HCT116 (cell line): ENCODE data around the gene LIPI. TPM values are rescaled to one million over a fixed set of nuclear protein-coding genes. Genes with fewer than 3 reads are reported as not detected.

ENCODE experiments used
- ATAC-seq: fragments of 200-7000 bp; cut with Tn5 transposase; 2 replicates; pipeline ENCODE4 v1.9.1; 2020; ENCODE audit warnings: mild to moderate bottlenecking, moderate library complexity
- BruUV-seq: library from RNA; stranded (reverse); fragments of 400-500 nt; replicated peaks from 2 replicates; lab custom pipeline; 2021; lab: Mats Ljungman, UMichigan
- CTCF ChIA-PET: fragments of 300-600 bp; sonication (Branson Sonifier 250); formaldehyde crosslinking; loops from one replicate; lab custom pipeline; 2021; ENCODE audit warnings: antibody characterized with exemption; lab: Charles Lee
- POLR2A ChIA-PET: fragments of 300-600, 350-600 bp; sonication (Branson Sonifier 250); formaldehyde crosslinking; loops from one replicate; lab custom pipeline; 2021; ENCODE audit warnings: antibody characterized with exemption; lab: Charles Lee
- RAD21 ChIA-PET, 2 experiments: fragments of 300-600 bp; sonication (Branson Sonifier 250); formaldehyde crosslinking; loops; one replicate each; lab custom pipeline; 2023; ENCODE audit warnings: low total read pairs in 2 of 2; ENCODE audit not compliant: uncharacterized antibody in 2 of 2, unreplicated experiment in 2 of 2, low non-redundant PET in 1 of 2; lab: Charles Lee
- DNase-seq: peaks from one replicate; pipeline ENCODE4 v3.0.0-alpha.2; 2010; ENCODE audit warnings: low read depth, low spot score
- H2AFZ ChIP-seq: fragments of 200-600 bp; shearing (Covaris generic), sonication (generic); 2 replicates; pipeline ENCODE4 v1.6.1; 2017; ENCODE audit warnings: low read depth, mixed run types, mixed read lengths, antibody characterized with exemption, low read length; ENCODE audit not compliant: poor library complexity, severe bottlenecking
- H3K27ac ChIP-seq: 2 replicates; pipeline ENCODE4 v1.5.1; 2012; ENCODE audit warnings: low read depth, low read length
- H3K27me3 ChIP-seq: fragments of 200-600 bp; sonication (generic); 2 replicates; pipeline ENCODE4 v1.6.1; 2016; ENCODE audit warnings: mixed run types, low read length, mixed read lengths; ENCODE audit not compliant: insufficient read depth
- H3K36me3 ChIP-seq, 2 experiments: fragments of 200-500 bp in 1 of 2; fragments of 200-600 bp in 1 of 2; sonication (Bioruptor generic) in 1 of 2; sonication (generic) in 1 of 2; 2 replicates each; pipeline versions ENCODE4 v1.5.1 to v1.6.1; 2014 to 2016; ENCODE audit warnings: low read length in 2 of 2, inconsistent platforms in 1 of 2, mixed read lengths in 1 of 2, mixed run types in 1 of 2; ENCODE audit not compliant: insufficient read depth in 2 of 2, control insufficient read depth in 1 of 2
- H3K4me1 ChIP-seq, 2 experiments: fragments of 200-600 bp in 1 of 2; sonication (generic) in 1 of 2; 2 replicates each; pipeline versions ENCODE4 v1.5.1 to v1.6.1; 2012 to 2017; ENCODE audit warnings: low read length in 2 of 2, inconsistent platforms in 1 of 2, mild to moderate bottlenecking in 1 of 2, mixed read lengths in 1 of 2, mixed run types in 1 of 2, moderate library complexity in 1 of 2; ENCODE audit not compliant: insufficient read depth in 2 of 2, control insufficient read depth in 1 of 2
- H3K4me2 ChIP-seq: fragments of 200-600 bp; sonication (generic); 2 replicates; pipeline ENCODE4 v1.6.1; 2017; ENCODE audit warnings: mixed run types, low read length, mixed read lengths
- H3K4me3 ChIP-seq, 2 experiments: fragments of 200-600 bp in 1 of 2; sonication (generic) in 1 of 2; replicated peaks in 1 of 2; 2 replicates each; pipeline ENCODE4 v1.5.1; 2011 to 2016; ENCODE audit warnings: low read length in 2 of 2, control low read depth in 1 of 2, low read depth in 1 of 2, mild to moderate bottlenecking in 1 of 2, mixed read lengths in 1 of 2, mixed run types in 1 of 2
- H3K79me2 ChIP-seq: fragments of 200-600 bp; sonication (generic); 2 replicates; pipeline ENCODE4 v1.6.1; 2017; ENCODE audit warnings: mild to moderate bottlenecking, mixed run types, low read length, moderate library complexity, mixed read lengths; ENCODE audit not compliant: insufficient read depth
- H3K9ac ChIP-seq: fragments of 200-600 bp; sonication (generic); 2 replicates; pipeline ENCODE4 v1.6.1; 2016; ENCODE audit warnings: low read length, mixed read lengths
- H3K9me2 ChIP-seq: fragments of 200-600 bp; sonication (generic), shearing (Covaris generic); 2 replicates; pipeline ENCODE4 v1.6.1; 2017; ENCODE audit warnings: mixed run types, mild to moderate bottlenecking, moderate library complexity; ENCODE audit not compliant: insufficient read depth
- H3K9me3 ChIP-seq, 2 experiments: fragments of 200-500 bp in 1 of 2; fragments of 200-600 bp in 1 of 2; sonication (Bioruptor generic) in 1 of 2; sonication (generic) in 1 of 2; 2 replicates each; pipeline ENCODE4 v1.6.1; 2014 to 2017; ENCODE audit warnings: low read length in 2 of 2, mixed read lengths in 2 of 2, inconsistent platforms in 1 of 2, low read depth in 1 of 2, mild to moderate bottlenecking in 1 of 2, mixed run types in 1 of 2, moderate library complexity in 1 of 2; ENCODE audit not compliant: control insufficient read depth in 1 of 2, insufficient read depth in 1 of 2
- H4K20me1 ChIP-seq: fragments of 200-600 bp; sonication (generic), shearing (Covaris generic); 2 replicates; pipeline ENCODE4 v1.6.1; 2017; ENCODE audit warnings: mixed run types, mild to moderate bottlenecking, moderate library complexity; ENCODE audit not compliant: insufficient read depth
- ATF3 ChIP-seq: IDR thresholded peaks from 2 replicates; pipeline ENCODE4 v1.6.1; 2012
- CBX3 ChIP-seq: IDR thresholded peaks from 2 replicates; pipeline ENCODE4 v1.6.1; 2012; ENCODE audit warnings: low read depth
- CEBPB ChIP-seq: IDR thresholded peaks from 2 replicates; pipeline ENCODE4 v1.6.1; 2012; ENCODE audit warnings: low read depth
- EGR1 ChIP-seq: IDR thresholded peaks from 2 replicates; pipeline ENCODE4 v1.6.1; 2012; ENCODE audit warnings: low read depth
- ELF1 ChIP-seq: IDR thresholded peaks from 2 replicates; pipeline ENCODE4 v1.6.1; 2012; ENCODE audit warnings: low read depth, borderline replicate concordance
- EZH2 ChIP-seq: fragments of 200-600 bp; sonication (generic); IDR thresholded peaks from 2 replicates; pipeline ENCODE4 v1.6.1; 2017; ENCODE audit warnings: antibody characterized with exemption, mixed run types
- EZH2phosphoT487 ChIP-seq: fragments of 200-600 bp; IDR thresholded peaks from 2 replicates; pipeline ENCODE4 v1.6.1; 2018; ENCODE audit warnings: antibody characterized with exemption, borderline replicate concordance
- FOSL1 ChIP-seq: IDR thresholded peaks from 2 replicates; pipeline ENCODE4 v1.6.1; 2012; ENCODE audit warnings: low read depth
- JUND ChIP-seq: IDR thresholded peaks from 2 replicates; pipeline ENCODE4 v1.6.1; 2012
- MAX ChIP-seq: IDR thresholded peaks from 2 replicates; pipeline ENCODE4 v1.6.1; 2012
- POLR2A ChIP-seq: IDR thresholded peaks from 2 replicates; pipeline ENCODE4 v1.7.0; 2011; ENCODE audit warnings: borderline replicate concordance; ENCODE audit not compliant: insufficient read depth, insufficient read length; ENCODE audit errors: extremely low read depth
- POLR2AphosphoS5 ChIP-seq: IDR thresholded peaks from 2 replicates; pipeline ENCODE4 v1.6.1; 2011; ENCODE audit warnings: mild to moderate bottlenecking, low read depth, low read length, moderate library complexity
- RAD21 ChIP-seq: IDR thresholded peaks from 2 replicates; pipeline ENCODE4 v1.6.1; 2012; ENCODE audit warnings: low read depth, mild to moderate bottlenecking
- REST ChIP-seq: IDR thresholded peaks from 2 replicates; pipeline ENCODE4 v1.6.1; 2012; ENCODE audit warnings: low read depth
- SIN3A ChIP-seq: IDR thresholded peaks from 2 replicates; pipeline ENCODE4 v1.6.1; 2012; ENCODE audit warnings: low read depth
- SP1 ChIP-seq: IDR thresholded peaks from 2 replicates; pipeline ENCODE4 v1.6.1; 2012; ENCODE audit warnings: low read depth
- SRF ChIP-seq: IDR thresholded peaks from 2 replicates; pipeline ENCODE4 v1.6.1; 2012; ENCODE audit warnings: low read depth
- ZBTB33 ChIP-seq: IDR thresholded peaks from 2 replicates; pipeline ENCODE4 v1.6.1; 2011; ENCODE audit warnings: mild to moderate bottlenecking, low read length, moderate library complexity; ENCODE audit not compliant: insufficient replicate concordance; ENCODE audit errors: extremely low read depth
- ZFX ChIP-seq: fragments of 450-650 bp; IDR thresholded peaks from 2 replicates; pipeline ENCODE4 v1.6.1; 2017
- intact Hi-C: fragments of 100-400 bp; cut with micrococcal nuclease; formaldehyde crosslinking; loops from 2 replicates; pipeline ENCODE4 v1.10.0; 2022
- total RNA-seq: library from RNA; stranded (reverse); gene quantifications from one replicate; pipeline ENCODE4 v1.2.1, GENCODE V29; 2021; ENCODE audit not compliant: unreplicated experiment

Gene LIPI
- total RNA-seq, 1 experiment from 2014 or later, result not detected

- no peak for DNase-seq
- TF ChIP-seq ZBTB33, result no peak
- TF ChIP-seq EZH2phosphoT487, result no peak
- no peak for TF ChIP-seq REST
- TF ChIP-seq JUND, result no peak
- TF ChIP-seq MAX, result no peak
- no peak for TF ChIP-seq ATF3
- no peak for TF ChIP-seq SP1
- TF ChIP-seq CBX3, result no peak
- no peak for TF ChIP-seq SRF
- TF ChIP-seq FOSL1, result no peak
- TF ChIP-seq POLR2AphosphoS5, result no peak
- TF ChIP-seq EZH2, result no peak
- TF ChIP-seq CEBPB, result no peak
- TF ChIP-seq ZFX, result no peak
- no peak for TF ChIP-seq RAD21
- no peak for TF ChIP-seq SIN3A
- no peak for TF ChIP-seq EGR1
- no peak for TF ChIP-seq POLR2A
- TF ChIP-seq ELF1, result no peak
Observed at GRCh38 chr21:14070049-14070893, 140.5 kb downstream of the LIPI start.

More at GRCh38 chr21:14070049-14070893, 140.5 kb downstream of the LIPI start:
- Histone ChIP-seq H3K9me3 (no peaks in the 10 kb centered on the region; a peak in 2 of 4 replicates), H3K9ac (no peak overlapping the region), H2AFZ (no peak overlapping the region), H3K36me3 (no peaks in the 10 kb centered on the region), H3K4me2 (no peak overlapping the region), H3K9me2 (no peaks in the 10 kb centered on the region), H3K79me2 (no peaks in the 10 kb centered on the region), H3K27ac (no peak overlapping the region), H4K20me1 (no peaks in the 10 kb centered on the region), H3K27me3 (no peaks in the 10 kb centered on the region), H3K4me1 (no peaks in the 10 kb centered on the region), H3K4me3 (no peak overlapping the region)
- BruUV-seq, result no TSS peak
- ChIA-PET POLR2A (no interaction called here), RAD21 (no interaction called here), CTCF (no interaction called here)
- no peak for ATAC-seq
- intact Hi-C loops, result no loop called here
